ENCODE measurements around the gene ABO. TPM values are rescaled to one million over a fixed set of nuclear protein-coding genes. Genes with fewer than 3 reads are reported as not detected.
"Not testable (repeated sequence)": the region's sequence is repeated elsewhere in the genome, so short reads cannot be mapped to it uniquely, and the experiment has no call there.

ABO gene
- total and polyA plus RNA-seq, 10 of the 15 experiments (the other 5 are each of a cell fraction or from before 2014, with no cell fraction given), result 0.10 TPM; not detected in 9

DNA sequence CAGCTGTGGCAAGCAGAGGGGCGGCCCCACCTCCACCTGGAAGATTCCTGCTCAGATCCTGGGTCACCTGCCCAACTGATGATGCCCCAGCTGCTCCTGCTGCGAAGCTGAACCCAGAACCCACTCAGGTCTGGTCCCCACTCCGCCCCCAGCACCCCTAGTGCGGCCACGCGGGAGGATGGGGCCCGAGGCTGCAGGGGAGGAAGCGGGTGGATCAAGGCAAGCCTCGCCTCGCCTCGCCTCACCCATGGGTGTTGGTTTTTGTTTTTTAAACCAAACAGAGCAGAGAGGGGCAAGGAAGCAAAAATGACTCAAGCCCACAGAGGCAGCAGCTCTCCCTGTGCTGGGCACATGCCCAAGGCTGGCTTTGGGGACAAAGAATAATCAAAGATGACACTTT is 23.2 kb downstream of the ABO start:
- intact Hi-C loops (cut with micrococcal nuclease; ENCODE audit: unreplicated experiment), result no loop called here
- no peak overlapping the region for H3K9ac ChIP-seq (ENCODE audit: control insufficient read depth, insufficient read depth, low read length)
- CTCF ChIA-PET, result interaction anchor here (3.5 kb wide), 1 partner anchor 12 kb away, joined by 9 read pairs; no protein-coding TSS in a partner anchor
- RAD21 ChIA-PET (ENCODE audit: unreplicated experiment), result no interaction called here
- no TSS peak for BruUV-seq (replicated peaks)
- TF ChIP-seq FOXM1 (IDR thresholded peaks at IDR 0.05; ENCODE audit: low read depth, low read length) (no peak), ZBTB33 (IDR thresholded peaks at IDR 0.05) (no peak), PKNOX1 (IDR thresholded peaks at IDR 0.05) (no peak), KDM1A (IDR thresholded peaks at IDR 0.05; ENCODE audit: borderline replicate concordance) (no peak), JUNB (IDR thresholded peaks at IDR 0.05) (no peak), GABPA (IDR thresholded peaks at IDR 0.05; ENCODE audit: low read depth) (no peak), EED (IDR thresholded peaks at IDR 0.05; ENCODE audit: low read depth) (no peak), NFXL1 (IDR thresholded peaks at IDR 0.05; ENCODE audit: borderline replicate concordance) (no peak)
- TF ChIP-seq, protein P1, sequence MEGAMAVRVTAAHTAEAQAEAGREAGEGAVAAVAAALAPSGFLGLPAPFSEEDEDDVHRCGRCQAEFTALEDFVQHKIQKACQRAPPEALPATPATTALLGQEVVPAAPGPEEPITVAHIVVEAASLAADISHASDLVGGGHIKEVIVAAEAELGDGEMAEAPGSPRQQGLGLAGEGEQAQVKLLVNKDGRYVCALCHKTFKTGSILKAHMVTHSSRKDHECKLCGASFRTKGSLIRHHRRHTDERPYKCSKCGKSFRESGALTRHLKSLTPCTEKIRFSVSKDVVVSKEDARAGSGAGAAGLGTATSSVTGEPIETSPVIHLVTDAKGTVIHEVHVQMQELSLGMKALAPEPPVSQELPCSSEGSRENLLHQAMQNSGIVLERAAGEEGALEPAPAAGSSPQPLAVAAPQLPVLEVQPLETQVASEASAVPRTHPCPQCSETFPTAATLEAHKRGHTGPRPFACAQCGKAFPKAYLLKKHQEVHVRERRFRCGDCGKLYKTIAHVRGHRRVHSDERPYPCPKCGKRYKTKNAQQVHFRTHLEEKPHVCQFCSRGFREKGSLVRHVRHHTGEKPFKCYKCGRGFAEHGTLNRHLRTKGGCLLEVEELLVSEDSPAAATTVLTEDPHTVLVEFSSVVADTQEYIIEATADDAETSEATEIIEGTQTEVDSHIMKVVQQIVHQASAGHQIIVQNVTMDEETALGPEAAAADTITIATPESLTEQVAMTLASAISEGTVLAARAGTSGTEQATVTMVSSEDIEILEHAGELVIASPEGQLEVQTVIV (IDR thresholded peaks at IDR 0.05; ENCODE audit: borderline replicate concordance, partially characterized antibody), result no peak
- TF ChIP-seq, protein P2, sequence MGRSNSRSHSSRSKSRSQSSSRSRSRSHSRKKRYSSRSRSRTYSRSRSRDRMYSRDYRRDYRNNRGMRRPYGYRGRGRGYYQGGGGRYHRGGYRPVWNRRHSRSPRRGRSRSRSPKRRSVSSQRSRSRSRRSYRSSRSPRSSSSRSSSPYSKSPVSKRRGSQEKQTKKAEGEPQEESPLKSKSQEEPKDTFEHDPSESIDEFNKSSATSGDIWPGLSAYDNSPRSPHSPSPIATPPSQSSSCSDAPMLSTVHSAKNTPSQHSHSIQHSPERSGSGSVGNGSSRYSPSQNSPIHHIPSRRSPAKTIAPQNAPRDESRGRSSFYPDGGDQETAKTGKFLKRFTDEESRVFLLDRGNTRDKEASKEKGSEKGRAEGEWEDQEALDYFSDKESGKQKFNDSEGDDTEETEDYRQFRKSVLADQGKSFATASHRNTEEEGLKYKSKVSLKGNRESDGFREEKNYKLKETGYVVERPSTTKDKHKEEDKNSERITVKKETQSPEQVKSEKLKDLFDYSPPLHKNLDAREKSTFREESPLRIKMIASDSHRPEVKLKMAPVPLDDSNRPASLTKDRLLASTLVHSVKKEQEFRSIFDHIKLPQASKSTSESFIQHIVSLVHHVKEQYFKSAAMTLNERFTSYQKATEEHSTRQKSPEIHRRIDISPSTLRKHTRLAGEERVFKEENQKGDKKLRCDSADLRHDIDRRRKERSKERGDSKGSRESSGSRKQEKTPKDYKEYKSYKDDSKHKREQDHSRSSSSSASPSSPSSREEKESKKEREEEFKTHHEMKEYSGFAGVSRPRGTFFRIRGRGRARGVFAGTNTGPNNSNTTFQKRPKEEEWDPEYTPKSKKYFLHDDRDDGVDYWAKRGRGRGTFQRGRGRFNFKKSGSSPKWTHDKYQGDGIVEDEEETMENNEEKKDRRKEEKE (IDR thresholded peaks at IDR 0.05), result no peak
- ATAC-seq, result no peak
- 7% methylated on average over 11 of the region's 11 CpGs for WGBS (ENCODE audit: insufficient coverage, insufficient replicate concordance, low lambda C conversion rate, missing lambda C conversion rate)
- no peaks in the 10 kb centered on the region for H3K36me3 ChIP-seq (ENCODE audit: control insufficient read depth in 2 of 2, insufficient read depth in 2 of 2, low read length in 1 of 2)
- H3K4me1 ChIP-seq (ENCODE audit: control insufficient read depth, insufficient read depth, low read length), result no peaks in the 10 kb centered on the region
- no peak for FAIRE-seq
- in situ Hi-C loops (cut with MboI), result no loop called here
- no peaks in the 10 kb centered on the region for H3K9me3 ChIP-seq (replicated peaks; ENCODE audit: control insufficient read depth, insufficient read depth, low read length)
- no peaks in the 10 kb centered on the region for H4K20me1 ChIP-seq (ENCODE audit: control insufficient read depth, insufficient read depth)
- SMC1A ChIA-PET (ENCODE audit: uncharacterized antibody, unreplicated experiment), result no interaction called here
- POLR2A ChIA-PET, result no interaction called here
- peaks cover 0 to 2% of the 10 kb centered on the region in 2 experiments; a peak in 3 of 4 replicates for H3K27me3 ChIP-seq (replicated peaks in 1 of 2; ENCODE audit: control insufficient read depth in 2 of 2, insufficient read depth in 2 of 2, low read length in 1 of 2)
- no peak for DNase-seq (ENCODE audit: low read depth, low spot score)
- no peak overlapping the region for H3K27ac ChIP-seq (ENCODE audit: control insufficient read depth, insufficient read depth)
- no peaks in the 10 kb centered on the region for H3K79me2 ChIP-seq (ENCODE audit: control insufficient read depth, insufficient read depth, low read length)
- H3K4me3 ChIP-seq, result no peak overlapping the region
- H3K4me2 ChIP-seq (ENCODE audit: control insufficient read depth, insufficient read depth), result no peak overlapping the region
- no peak overlapping the region for H2AFZ ChIP-seq (ENCODE audit: control insufficient read depth, low read depth, low read length)

- FAIRE-seq; H3K9me3 ChIP-seq (replicated peaks; ENCODE audit: control insufficient read depth, insufficient read depth, low read length); H3K27me3 ChIP-seq (replicated peaks in 1 of 2; ENCODE audit: control insufficient read depth in 2 of 2, insufficient read depth in 2 of 2, low read length in 1 of 2); POLR2A ChIA-PET; RAD21 ChIA-PET (ENCODE audit: unreplicated experiment); H3K4me3 ChIP-seq; H3K79me2 ChIP-seq (ENCODE audit: control insufficient read depth, insufficient read depth, low read length); BruUV-seq (replicated peaks); H3K9ac ChIP-seq (ENCODE audit: control insufficient read depth, insufficient read depth, low read length); H3K4me2 ChIP-seq (ENCODE audit: control insufficient read depth, insufficient read depth); intact Hi-C loops (cut with micrococcal nuclease; ENCODE audit: unreplicated experiment); H2AFZ ChIP-seq (ENCODE audit: control insufficient read depth, low read depth, low read length); DNase-seq (ENCODE audit: low read depth, low spot score); SMC1A ChIA-PET (ENCODE audit: uncharacterized antibody, unreplicated experiment); H3K4me1 ChIP-seq (ENCODE audit: control insufficient read depth, insufficient read depth, low read length); H3K36me3 ChIP-seq (ENCODE audit: control insufficient read depth in 2 of 2, insufficient read depth in 2 of 2, low read length in 1 of 2); H4K20me1 ChIP-seq (ENCODE audit: control insufficient read depth, insufficient read depth); H3K27ac ChIP-seq (ENCODE audit: control insufficient read depth, insufficient read depth); in situ Hi-C loops (cut with MboI); ATAC-seq: not testable (repeated sequence)
- CTCF ChIA-PET, result interaction anchor here (3.5 kb wide), 1 partner anchor 12 kb away, joined by 9 read pairs; no protein-coding TSS in a partner anchor
- WGBS (ENCODE audit: insufficient coverage, insufficient replicate concordance, low lambda C conversion rate, missing lambda C conversion rate), result 60% methylated on average over 6 of the region's 6 CpGs
Observed at GRCh38 chr9:133251221-133251620, 23.8 kb downstream of the ABO start.

Data from GM12878 (cell line).